K562 (cell line): Measurements from ENCODE around the gene MAD1L1. TPM values are rescaled to one million over a fixed set of nuclear protein-coding genes. Genes with fewer than 3 reads are reported as not detected.
A peak's percentile ranks its signal among the peaks of the same experiment; 100 is the strongest.

ENCODE experiments used
- ATAC-seq: fragments of 200-7000 bp; cut with Tn5 transposase; 3 replicates; pipeline ENCODE4 v1.9.1; 2020; ENCODE audit warnings: moderate library complexity
- BruUV-seq: library from RNA; stranded (reverse); fragments of 400-500 nt; replicated peaks from 2 replicates; lab custom pipeline; 2021; lab: Mats Ljungman, UMichigan
- CTCF ChIA-PET: fragments of 300-600 bp; formaldehyde crosslinking; extraction: SDS; loops from one replicate; lab custom pipeline; 2021; ENCODE audit warnings: low intra/inter-chr PET ratio; lab: Yijun Ruan, JAX
- POLR2A ChIA-PET: fragments of 300-600, 350-650 bp; sonication (Branson Sonifier 250); formaldehyde crosslinking; extraction: SDS; loops from one replicate; lab custom pipeline; 2021; ENCODE audit warnings: antibody characterized with exemption, inconsistent platforms; lab: Yijun Ruan, JAX
- DNase-seq, 4 experiments: peaks; one replicate each; pipeline versions ENCODE4 v3.0.0 to v3.0.0-alpha.2; 2011 to 2018; ENCODE audit warnings: low spot score in 3 of 4, mixed read lengths in 3 of 4; ENCODE audit errors: extremely low read depth in 1 of 4
- FAIRE-seq: peaks from 2 replicates; lab custom pipeline; 2011; peaks lifted over from hg19 to GRCh38; lab: Jason Lieb, UNC
- H2AFZ ChIP-seq: 2 replicates; pipeline ENCODE4 v1.6.0; 2011; ENCODE audit warnings: low read depth, low read length, control low read depth, inconsistent platforms
- H3K27ac ChIP-seq: fragments of 200-600 bp; 3 replicates; pipeline ENCODE4 v1.8.0; 2011; ENCODE audit warnings: low read depth, mild to moderate bottlenecking, control low read depth, inconsistent platforms, low read length, moderate library complexity, mixed read lengths; ENCODE audit errors: extremely low read depth
- H3K27me3 ChIP-seq, 2 experiments: fragments of 300-600 bp in 1 of 2; 2 replicates in 1 of 2; 3 replicates in 1 of 2; pipeline versions ENCODE4 v1.6.0 to v1.8.0; 2011; ENCODE audit warnings: inconsistent platforms in 2 of 2, low read length in 2 of 2, mild to moderate bottlenecking in 1 of 2, mixed read lengths in 1 of 2, moderate library complexity in 1 of 2; ENCODE audit not compliant: control insufficient read depth in 2 of 2, insufficient read depth in 2 of 2
- H3K36me3 ChIP-seq: fragments of 300-600 bp; 3 replicates; pipeline ENCODE4 v1.8.0; 2011; ENCODE audit warnings: mild to moderate bottlenecking, low read length, inconsistent platforms; ENCODE audit not compliant: control insufficient read depth, insufficient read depth
- H3K4me1 ChIP-seq, 2 experiments: fragments of 200-600 bp in 1 of 2; replicated peaks in 1 of 2; 2 replicates in 1 of 2; 3 replicates in 1 of 2; pipeline versions ENCODE4 v1.5.1 to v1.8.0; 2011; ENCODE audit warnings: inconsistent platforms in 2 of 2, low read length in 2 of 2, mild to moderate bottlenecking in 1 of 2, mixed read lengths in 1 of 2, moderate library complexity in 1 of 2; ENCODE audit not compliant: control insufficient read depth in 2 of 2, insufficient read depth in 2 of 2
- H3K4me2 ChIP-seq: 2 replicates; pipeline ENCODE4 v1.6.1; 2011; ENCODE audit warnings: low read length, control low read depth, inconsistent platforms, mixed read lengths; ENCODE audit not compliant: insufficient read depth
- H3K4me3 ChIP-seq: fragments of 200-600 bp; sonication (generic), shearing (Covaris generic); 2 replicates; pipeline ENCODE4 v1.5.1; 2016; ENCODE audit warnings: control low read depth, inconsistent platforms
- H3K79me2 ChIP-seq: fragments of 200-600 bp; 3 replicates; pipeline ENCODE4 v1.8.0; 2011; ENCODE audit warnings: low read length, inconsistent platforms; ENCODE audit not compliant: control insufficient read depth, insufficient read depth
- H3K9ac ChIP-seq, 2 experiments: 2 replicates each; pipeline versions ENCODE4 v1.6.0 to v1.6.1; 2011; ENCODE audit warnings: low read depth in 2 of 2, low read length in 2 of 2, control low read depth in 1 of 2, inconsistent platforms in 1 of 2, mild to moderate bottlenecking in 1 of 2, mixed read lengths in 1 of 2; ENCODE audit not compliant: insufficient read depth in 1 of 2
- H3K9me1 ChIP-seq: one replicate; pipeline ENCODE4 v1.6.0; 2011; ENCODE audit warnings: inconsistent platforms, mild to moderate bottlenecking, low read length, moderate library complexity; ENCODE audit not compliant: control insufficient read depth, insufficient read depth
- H3K9me3 ChIP-seq: replicated peaks from 2 replicates; pipeline ENCODE4 v1.5.1; 2011; ENCODE audit warnings: low read depth, low read length, inconsistent platforms; ENCODE audit not compliant: control insufficient read depth, insufficient read depth
- H4K20me1 ChIP-seq: replicated peaks from 2 replicates; pipeline ENCODE4 v1.6.1; 2011; ENCODE audit warnings: low read length, inconsistent platforms, mixed read lengths; ENCODE audit not compliant: control insufficient read depth, insufficient read depth
- CCAR2 ChIP-seq: fragments of 200-400 bp; formaldehyde crosslinking; IDR thresholded peaks from 2 replicates; pipeline ENCODE4 v1.6.1; 2017; ENCODE audit warnings: mild to moderate bottlenecking, low read depth, low read length
- CREM ChIP-seq: IDR thresholded peaks from 2 replicates; pipeline ENCODE4 v1.6.1; 2014; ENCODE audit warnings: antibody characterized with exemption, low read depth
- E2F6 ChIP-seq, 2 experiments: IDR thresholded peaks; 2 replicates each; pipeline ENCODE4 v1.6.1; 2011; ENCODE audit warnings: borderline replicate concordance in 1 of 2, control low read depth in 1 of 2, low read depth in 1 of 2, low read length in 1 of 2, mild to moderate bottlenecking in 1 of 2, mixed read lengths in 1 of 2, moderate library complexity in 1 of 2; ENCODE audit not compliant: insufficient read depth in 1 of 2, insufficient read length in 1 of 2, poor library complexity in 1 of 2, severe bottlenecking in 1 of 2; ENCODE audit errors: extremely low read depth in 1 of 2
- EGR1 ChIP-seq: fragments of 450-650 bp; conservative IDR thresholded peaks from 2 replicates; pipeline ENCODE4 v1.6.1; 2017; ENCODE audit warnings: mild to moderate bottlenecking
- ETS2 ChIP-seq: IDR thresholded peaks from 2 replicates; pipeline ENCODE4 v1.6.1; 2016; ENCODE audit warnings: borderline replicate concordance, missing genetic modification characterization, mild to moderate bottlenecking, moderate library complexity, missing compliant biosample characterization; ENCODE audit not compliant: poor library complexity, severe bottlenecking
- ETV1 ChIP-seq: fragments of 450-650 bp; conservative IDR thresholded peaks from 2 replicates; pipeline ENCODE4 v1.6.1; 2016; ENCODE audit warnings: missing genetic modification characterization, control low read depth, low read depth, missing compliant biosample characterization
- FOXA3 ChIP-seq, 2 experiments: fragments of 450-650 bp in 1 of 2; sonication (generic) in 1 of 2; formaldehyde crosslinking; IDR thresholded peaks in 1 of 2; conservative IDR thresholded peaks in 1 of 2; 2 replicates each; pipeline versions ENCODE4 v1.4.0 to v1.8.0; 2020 to 2022; ENCODE audit warnings: mild to moderate bottlenecking in 2 of 2, missing genetic modification reagents in 1 of 2
- PTBP1 ChIP-seq: fragments of 200-400 bp; formaldehyde crosslinking; IDR thresholded peaks from 2 replicates; pipeline ENCODE4 v1.6.1; 2017; ENCODE audit warnings: low read depth, low read length
- RFX7 ChIP-seq: fragments of 250-450 bp; sonication (Bioruptor Pico); IDR thresholded peaks from 2 replicates; pipeline ENCODE4 v1.5.1; 2021; ENCODE audit warnings: mild to moderate bottlenecking
- SRF ChIP-seq, 2 experiments: fragments of 250-450, 450-650 bp in 1 of 2; sonication (Bioruptor Pico) in 1 of 2; sonication (generic) in 1 of 2; formaldehyde crosslinking; IDR thresholded peaks; 2 replicates each; pipeline versions ENCODE4 v1.5.0 to v1.5.1; 2020 to 2022; ENCODE audit warnings: mild to moderate bottlenecking in 1 of 2, missing genetic modification reagents in 1 of 2
- TEAD1 ChIP-seq, 2 experiments: fragments of 450-650 bp in 1 of 2; sonication (generic) in 1 of 2; formaldehyde crosslinking; IDR thresholded peaks; 2 replicates each; pipeline versions ENCODE4 v1.4.0 to v1.8.0; 2020 to 2022; ENCODE audit warnings: mild to moderate bottlenecking in 2 of 2, missing genetic modification reagents in 1 of 2
- TEAD2 ChIP-seq: fragments of 450-650 bp; IDR thresholded peaks from 2 replicates; pipeline ENCODE4 v1.6.1; 2016; ENCODE audit warnings: missing genetic modification characterization, control low read depth, missing compliant biosample characterization
- ZFX ChIP-seq: sonication (generic); formaldehyde crosslinking; IDR thresholded peaks from 2 replicates; pipeline ENCODE4 v1.8.0; 2022; ENCODE audit warnings: mild to moderate bottlenecking, missing genetic modification reagents, moderate library complexity
- ZNF280A ChIP-seq: fragments of 450-650 bp; IDR thresholded peaks from 2 replicates; pipeline ENCODE4 v1.6.1; 2018; ENCODE audit warnings: mild to moderate bottlenecking, low read depth; ENCODE audit not compliant: partially characterized antibody
- ZNF41 ChIP-seq: fragments of 250-450 bp; sonication (Bioruptor Pico); conservative IDR thresholded peaks from 2 replicates; pipeline ENCODE4 v1.4.0; 2020; ENCODE audit warnings: mild to moderate bottlenecking
- WGBS: fragments of 100-300 bp; shearing (Covaris generic); methylation state at CpG from one replicate; pipeline ENCODE4 v1.1.6; 2016; ENCODE audit warnings: low coverage, mixed read lengths; ENCODE audit not compliant: insufficient coverage; ENCODE audit errors: missing lambda C conversion rate; 5-methylcytosine and 5-hydroxymethylcytosine counted together
- in situ Hi-C: fragments of 300-500 bp; cut with MboI; formaldehyde crosslinking; loops from 4 replicates; pipeline ENCODE4 v1.15.0; 2018; ENCODE audit warnings: inconsistent platforms, mixed read lengths
- intact Hi-C: fragments of 100-400 bp; cut with micrococcal nuclease; formaldehyde crosslinking; loops from 2 replicates; pipeline ENCODE4 v1.14.2; 2022
- polyA plus RNA-seq, 8 experiments: library from polyadenylated mRNA; depleted of rRNA in 4 of 8; stranded (reverse) in 5 of 8; unstranded in 3 of 8; fragments of >200 nt; fragmentation: Nextera tagmentation in 2 of 8; fragmentation: Illumina TruSeq in 1 of 8; extraction: Ambion mirVana in 2 of 8; extraction: Trizol in 1 of 8; gene quantifications; 2 replicates each; pipeline versions ENCODE4 v1.2.1 to v1.2.3, GENCODE V29; 2011 to 2014; ENCODE audit warnings: inconsistent platforms in 1 of 8, missing spikeins in 1 of 8
- total RNA-seq, 7 experiments: library from RNA; depleted of rRNA in 6 of 7; stranded (reverse); fragments of >200 nt in 6 of 7; fragmentation: Illumina TruSeq in 2 of 7; extraction: Trizol in 2 of 7; gene quantifications; 2 replicates each; pipeline versions ENCODE4 v1.2.1 to v1.2.3, GENCODE V29; 2011 to 2021; ENCODE audit warnings: low replicate concordance in 1 of 7

Gene MAD1L1
- total and polyA plus RNA-seq, 9 of the 15 experiments (the other 6 are each of a cell fraction or from before 2014, with no cell fraction given), result 1.7 to 89.7 (median 18.0) TPM

- Histone ChIP-seq H3K36me3 (peaks cover 4% of the 10 kb centered on the region; the same call in 1 of the 3 replicates), H3K4me2 (no peak overlapping the region), H3K27ac (no peak overlapping the region), H2AFZ (no peak overlapping the region), H3K4me3 (no peak overlapping the region), H3K9me1 (peaks cover 2% of the 10 kb centered on the region), H4K20me1 (no peaks in the 10 kb centered on the region), H3K9me3 (no peaks in the 10 kb centered on the region), H3K9ac (peak overlapping the region in 1 of 2 experiments; percentile 61; a peak in 1 of 4 replicates), H3K27me3 (no peaks in the 10 kb centered on the region), H3K79me2 (no peaks in the 10 kb centered on the region), H3K4me1 (peaks cover 0 to 62% of the 10 kb centered on the region in 2 experiments; a peak in 2 of 5 replicates)
- 81% methylated on average over 18 of the region's 21 CpGs for WGBS
- in situ Hi-C loops (no loop called here), intact Hi-C loops (no loop called here)
- no peak for ATAC-seq
- BruUV-seq, result no TSS peak
- no peak for TF ChIP-seq FOXA3 (CRISPR knock-in tag; conservative IDR thresholded peaks at IDR 0.05 in 1 of 2, IDR thresholded peaks at IDR 0.05 in 1 of 2)
- no peak for TF ChIP-seq ZNF41
- no peak for TF ChIP-seq CCAR2
- no peak for TF ChIP-seq RFX7 (CRISPR knock-in tag)
- no peak for TF ChIP-seq PTBP1
- no peak for TF ChIP-seq SRF (CRISPR knock-in tag; IDR thresholded peaks at IDR 0.05)
- TF ChIP-seq ETS2, result no peak
- TF ChIP-seq ZNF280A, result no peak
- no peak for TF ChIP-seq CREM
- TF ChIP-seq TEAD2 (tag), result no peak
- TF ChIP-seq TEAD1 (CRISPR knock-in tag; IDR thresholded peaks at IDR 0.05), result no peak
- TF ChIP-seq E2F6 (IDR thresholded peaks at IDR 0.05; ENCODE audit: borderline replicate concordance in 1 of 2, extremely low read depth in 1 of 2, insufficient read depth in 1 of 2, insufficient read length in 1 of 2, low read depth in 1 of 2, low read length in 1 of 2, poor library complexity in 1 of 2, severe bottlenecking in 1 of 2), result no peak
- TF ChIP-seq EGR1, result no peak
- TF ChIP-seq ZFX (CRISPR knock-in tag), result no peak
- no peak for TF ChIP-seq ETV1 (tag)
- ChIA-PET CTCF (no interaction called here), POLR2A (interaction anchor here (0.7 kb wide), 1 partner anchor 10 kb away, joined by 3 read pairs; no protein-coding TSS in a partner anchor)
- no peak for FAIRE-seq
- no peak for DNase-seq
Measured at GRCh38 chr7:2002561-2003450, 229.9 kb downstream of the MAD1L1 start.
